BLaER1 (cell line): Measurements from ENCODE around the gene NFIC.
A peak's percentile ranks its signal among the peaks of the same experiment; 100 is the strongest.
"Not testable (repeated sequence)": the region's sequence is repeated elsewhere in the genome, so short reads cannot be mapped to it uniquely, and the experiment has no call there.

Source experiments
- H3K27ac ChIP-seq: shearing (Covaris generic); formaldehyde crosslinking; 2 replicates; pipeline ENCODE4 v1.8.1; 2022
- H3K27me3 ChIP-seq: shearing (Covaris generic); formaldehyde crosslinking; 2 replicates; pipeline ENCODE4 v1.8.1; 2022
- H3K36me3 ChIP-seq: shearing (Covaris generic); formaldehyde crosslinking; 2 replicates; pipeline ENCODE4 v1.8.1; 2022
- H3K4me1 ChIP-seq: shearing (Covaris generic); formaldehyde crosslinking; 2 replicates; pipeline ENCODE4 v1.8.1; 2022
- H3K4me2 ChIP-seq: shearing (Covaris generic); formaldehyde crosslinking; 2 replicates; pipeline ENCODE4 v1.8.1; 2022
- H3K4me3 ChIP-seq: shearing (Covaris generic); formaldehyde crosslinking; 2 replicates; pipeline ENCODE4 v1.8.1; 2022
- H3K9ac ChIP-seq: shearing (Covaris generic); formaldehyde crosslinking; 2 replicates; pipeline ENCODE4 v1.8.1; 2022
- H3K9me3 ChIP-seq: shearing (Covaris generic); formaldehyde crosslinking; 2 replicates; pipeline ENCODE4 v1.8.1; 2022
- H4K20me1 ChIP-seq: shearing (Covaris generic); formaldehyde crosslinking; 2 replicates; pipeline ENCODE4 v1.8.1; 2022
- Cebpa-rat ChIP-seq: shearing (Covaris generic); IDR thresholded peaks from 2 replicates; pipeline ENCODE4 v1.8.1; 2022

Gene NFIC

GRCh38 chr19:3336680-3337523 is 29.5 kb upstream of the NFIC start:
- Histone ChIP-seq H3K27me3 (no peaks in the 10 kb centered on the region), H3K4me1 (peaks cover 61% of the 10 kb centered on the region), H3K27ac (peak overlapping the region; percentile 84), H3K9ac (peak overlapping the region; percentile 65), H3K36me3 (no peaks in the 10 kb centered on the region), H3K4me2 (peak overlapping the region; percentile 86), H4K20me1 (no peaks in the 10 kb centered on the region), H3K9me3 (peaks cover 5% of the 10 kb centered on the region; the same call in 1 of the 2 replicates), H3K4me3 (no peak overlapping the region)
- TF ChIP-seq Cebpa-rat = no peak

DNA sequence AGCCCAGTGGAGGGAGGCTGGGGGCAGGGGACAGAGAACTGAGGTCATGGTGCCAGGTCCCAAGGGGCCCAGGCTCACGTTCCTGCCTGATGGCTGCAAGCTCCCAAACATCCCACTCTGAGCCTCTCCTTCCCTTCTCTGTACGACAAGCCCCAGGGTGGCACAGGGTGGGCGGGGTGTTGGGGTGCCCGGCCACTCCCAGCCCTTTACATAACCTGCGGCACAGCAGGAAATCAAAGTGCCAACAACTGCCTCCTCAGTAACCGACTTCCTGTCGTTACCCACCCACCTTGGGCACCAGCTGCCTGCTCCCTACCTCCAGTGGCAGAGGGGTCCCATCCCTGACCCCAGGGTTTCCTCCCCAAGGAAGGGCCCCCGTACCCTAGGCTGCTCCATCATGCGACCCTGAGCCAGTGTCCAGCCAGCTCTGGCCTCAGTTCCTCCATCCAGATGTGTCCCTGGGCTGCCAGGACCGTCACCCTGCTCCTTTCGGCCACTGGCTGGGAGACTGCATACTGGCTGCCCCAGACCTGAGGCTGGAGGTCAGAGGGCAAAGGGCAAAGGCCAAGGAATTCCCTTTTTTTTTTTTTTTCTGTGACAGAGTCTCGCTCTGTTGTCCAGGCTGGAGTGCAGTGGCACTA is 27.7 kb upstream of the NFIC start:
- TF ChIP-seq Cebpa-rat = no peak

DNA sequence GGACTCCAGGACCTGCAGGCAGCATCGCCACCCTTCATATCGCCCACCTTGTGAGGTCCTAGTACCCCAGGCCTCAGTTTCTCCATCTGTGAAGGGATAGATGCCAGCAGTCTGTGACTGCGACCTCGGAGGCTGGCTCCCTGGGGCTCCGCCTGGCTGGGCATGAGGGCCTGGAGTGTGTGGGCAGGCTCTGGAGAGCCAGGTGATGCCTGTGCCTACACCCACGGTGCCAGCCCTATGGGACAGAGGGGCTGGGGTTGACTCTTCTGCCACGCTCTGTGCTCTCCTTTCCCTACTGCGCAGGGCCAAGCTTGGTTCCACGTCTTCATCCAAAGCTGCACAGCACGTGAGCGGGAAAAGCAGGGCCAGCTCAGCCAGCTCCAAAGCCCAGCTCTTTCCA is 26.0 kb upstream of the NFIC start:
- Histone ChIP-seq H3K4me3 (no peak overlapping the region), H3K9ac (no peak overlapping the region), H3K27ac (peak overlapping the region; percentile 53; the same call in 1 of the 2 replicates), H4K20me1 (no peaks in the 10 kb centered on the region), H3K4me1 (peaks cover 74% of the 10 kb centered on the region), H3K9me3 (no peaks in the 10 kb centered on the region), H3K27me3 (no peaks in the 10 kb centered on the region), H3K4me2 (no peak overlapping the region; the same call in 1 of the 2 replicates), H3K36me3 (no peaks in the 10 kb centered on the region)
- no peak for TF ChIP-seq Cebpa-rat

More for the DNA sequence above, 27.7 kb upstream of the NFIC start:
- H3K4me3 ChIP-seq = no peak overlapping the region
- H3K4me1 ChIP-seq = peaks cover 71% of the 10 kb centered on the region
- no peaks in the 10 kb centered on the region for H3K9me3 ChIP-seq
- no peaks in the 10 kb centered on the region for H3K27me3 ChIP-seq
- peak overlapping the region; percentile 29; the same call in 1 of the 2 replicates for H3K9ac ChIP-seq
- H3K4me2 ChIP-seq = peak overlapping the region; percentile 86
- H3K27ac ChIP-seq = peak overlapping the region; percentile 49; the same call in 1 of the 2 replicates
- H3K36me3 ChIP-seq = no peaks in the 10 kb centered on the region
- H4K20me1 ChIP-seq = no peaks in the 10 kb centered on the region

- no peaks in the 10 kb centered on the region for H3K36me3 ChIP-seq
- TF ChIP-seq Cebpa-rat = no peak
- H3K9me3 ChIP-seq = no peaks in the 10 kb centered on the region
- no peak overlapping the region for H3K9ac ChIP-seq
- H3K4me2 ChIP-seq = no peak overlapping the region
- no peaks in the 10 kb centered on the region for H4K20me1 ChIP-seq
- no peaks in the 10 kb centered on the region for H3K27me3 ChIP-seq
- no peak overlapping the region for H3K27ac ChIP-seq
- H3K4me3 ChIP-seq = no peak overlapping the region
- peaks cover 65% of the 10 kb centered on the region for H3K4me1 ChIP-seq
Measured at GRCh38 chr19:3342246-3342645, 24.1 kb upstream of the NFIC start.

DNA sequence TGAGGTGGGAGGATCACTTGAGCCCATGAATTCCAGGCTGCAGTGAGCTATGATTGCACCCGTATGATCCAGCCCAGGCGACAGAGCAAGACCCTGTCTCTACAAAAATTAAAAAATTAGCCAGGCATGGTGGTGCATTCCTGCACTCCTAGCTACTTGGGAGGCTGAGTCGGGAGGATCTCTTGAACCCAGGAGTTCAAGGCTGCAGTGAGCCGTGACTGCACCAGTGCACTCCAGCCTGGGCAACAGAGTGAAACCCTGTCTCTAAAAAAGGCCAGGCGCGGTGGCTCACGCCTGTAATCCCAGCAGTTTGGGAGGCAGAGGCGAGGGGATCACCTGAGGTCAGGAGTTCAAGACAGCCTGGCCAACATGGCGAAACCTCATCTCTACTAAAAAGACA is 23.4 kb upstream of the NFIC start:
- not testable (repeated sequence) for H3K9me3 ChIP-seq, H3K27me3 ChIP-seq, H3K4me3 ChIP-seq, H3K36me3 ChIP-seq, H3K9ac ChIP-seq, H4K20me1 ChIP-seq
- Histone ChIP-seq H3K4me2 (peak overlapping the region; percentile 56), H3K27ac (0 out of 2 replicates have a peak overlapping the region, but pooled peaks have one; percentile 30), H3K4me1 (peaks cover 58% of the 10 kb centered on the region)

- H3K9ac ChIP-seq = no peak overlapping the region
Measured at GRCh38 chr19:3343619-3344502, 22.5 kb upstream of the NFIC start.

GRCh38 chr19:3344608-3345598 is 21.5 kb upstream of the NFIC start:
- Histone ChIP-seq H3K4me1 (peaks cover 44% of the 10 kb centered on the region), H3K27me3 (no peaks in the 10 kb centered on the region), H3K27ac (no peak overlapping the region), H3K36me3 (no peaks in the 10 kb centered on the region), H3K4me3 (no peak overlapping the region), H4K20me1 (no peaks in the 10 kb centered on the region), H3K4me2 (no peak overlapping the region), H3K9ac (no peak overlapping the region), H3K9me3 (no peaks in the 10 kb centered on the region)
- no peak for TF ChIP-seq Cebpa-rat

More at GRCh38 chr19:3343619-3344502, 22.5 kb upstream of the NFIC start:
- Histone ChIP-seq H3K36me3 (no peaks in the 10 kb centered on the region), H3K4me3 (no peak overlapping the region), H3K4me1 (peaks cover 49% of the 10 kb centered on the region), H4K20me1 (no peaks in the 10 kb centered on the region), H3K27ac (no peak overlapping the region), H3K27me3 (no peaks in the 10 kb centered on the region), H3K9me3 (no peaks in the 10 kb centered on the region), H3K4me2 (peak overlapping the region; percentile 56)
- peak; percentile 87 for TF ChIP-seq Cebpa-rat

- Histone ChIP-seq H3K4me3 (no peak overlapping the region), H3K27ac (no peak overlapping the region; the same call in 1 of the 2 replicates), H3K27me3 (no peaks in the 10 kb centered on the region), H3K36me3 (no peaks in the 10 kb centered on the region), H3K4me1 (peaks cover 42% of the 10 kb centered on the region), H3K9ac (no peak overlapping the region), H3K4me2 (no peak overlapping the region), H4K20me1 (no peaks in the 10 kb centered on the region), H3K9me3 (no peaks in the 10 kb centered on the region)
- TF ChIP-seq Cebpa-rat = no peak
Measured at GRCh38 chr19:3345850-3346460, 20.4 kb upstream of the NFIC start.
